Smooth muscle cell (in vitro differentiated cells): ENCODE data around the gene TEDC2. TPM values are rescaled to one million over a fixed set of nuclear protein-coding genes. Genes with fewer than 3 reads are reported as not detected.

Source experiments
- DNase-seq: peaks from one replicate; lab custom pipeline; 2025; ENCODE audit not compliant: unreplicated experiment; lab: John Stamatoyannopoulos, UW
- H2AFZ ChIP-seq: fragments of 200-600 bp; sonication (generic); 2 replicates; pipeline ENCODE4 v1.6.0; 2016; ENCODE audit warnings: antibody characterized with exemption, low read depth, mild to moderate bottlenecking
- H3F3A ChIP-seq: fragments of 200-600 bp; sonication (generic); 2 replicates; pipeline ENCODE4 v1.6.0; 2017; ENCODE audit warnings: antibody characterized with exemption, low read depth
- H3K27ac ChIP-seq: fragments of 200-600 bp; sonication (generic); 2 replicates; pipeline ENCODE4 v1.5.1; 2016; ENCODE audit warnings: low read depth, mild to moderate bottlenecking
- H3K27me3 ChIP-seq: fragments of 200-600 bp; sonication (generic); 2 replicates; pipeline ENCODE4 v1.6.1; 2016; ENCODE audit warnings: low read depth, mild to moderate bottlenecking
- H3K36me3 ChIP-seq: fragments of 200-600 bp; sonication (generic); 2 replicates; pipeline ENCODE4 v1.5.1; 2016; ENCODE audit warnings: low read depth
- H3K4me1 ChIP-seq: fragments of 200-600 bp; sonication (generic); 2 replicates; pipeline ENCODE4 v1.5.1; 2016; ENCODE audit warnings: low read depth
- H3K4me2 ChIP-seq: fragments of 200-600 bp; sonication (generic); 2 replicates; pipeline ENCODE4 v1.6.0; 2016; ENCODE audit warnings: mild to moderate bottlenecking
- H3K4me3 ChIP-seq: fragments of 200-600 bp; sonication (generic); 2 replicates; pipeline ENCODE4 v1.5.1; 2016; ENCODE audit warnings: mild to moderate bottlenecking
- H3K79me2 ChIP-seq: fragments of 200-600 bp; sonication (generic); 2 replicates; pipeline ENCODE4 v1.6.0; 2016; ENCODE audit warnings: low read depth, mild to moderate bottlenecking
- H3K9ac ChIP-seq: fragments of 200-600 bp; sonication (generic); 2 replicates; pipeline ENCODE4 v1.6.0; 2016; ENCODE audit warnings: low read depth
- H3K9me3 ChIP-seq: fragments of 200-600 bp; sonication (generic); replicated peaks from 2 replicates; pipeline ENCODE4 v1.5.1; 2016; ENCODE audit warnings: low read depth
- H4K20me1 ChIP-seq: fragments of 200-600 bp; sonication (generic); 2 replicates; pipeline ENCODE4 v1.6.0; 2016; ENCODE audit warnings: low read depth
- WGBS: methylation state at CpG from one replicate; pipeline ENCODE4 v1.1.7; 2016; ENCODE audit warnings: low lambda C conversion rate; 5-methylcytosine and 5-hydroxymethylcytosine counted together
- polyA plus RNA-seq: library from polyadenylated mRNA; unstranded; fragments of >200 nt; fragmentation: Nextera tagmentation; extraction: Ambion mirVana; gene quantifications from 2 replicates; pipeline ENCODE4 v1.2.1, GENCODE V29; 2016
- total RNA-seq: library from RNA; depleted of rRNA; stranded (reverse); fragments of >200 nt; gene quantifications from 2 replicates; pipeline ENCODE4 v1.2.3, GENCODE V29; 2014
- TF ChIP-seq, protein P1 (sequence below): fragments of 200-600 bp; sonication (generic); IDR thresholded peaks from 2 replicates; pipeline ENCODE4 v1.5.1; 2017; ENCODE audit warnings: borderline replicate concordance, mild to moderate bottlenecking, antibody characterized with exemption; ENCODE audit not compliant: insufficient read depth, poor library complexity, severe bottlenecking

The TEDC2 gene
- total and polyA plus RNA-seq, 2 experiments from 2014 or later = 8.0 to 13.3 TPM

DNA sequence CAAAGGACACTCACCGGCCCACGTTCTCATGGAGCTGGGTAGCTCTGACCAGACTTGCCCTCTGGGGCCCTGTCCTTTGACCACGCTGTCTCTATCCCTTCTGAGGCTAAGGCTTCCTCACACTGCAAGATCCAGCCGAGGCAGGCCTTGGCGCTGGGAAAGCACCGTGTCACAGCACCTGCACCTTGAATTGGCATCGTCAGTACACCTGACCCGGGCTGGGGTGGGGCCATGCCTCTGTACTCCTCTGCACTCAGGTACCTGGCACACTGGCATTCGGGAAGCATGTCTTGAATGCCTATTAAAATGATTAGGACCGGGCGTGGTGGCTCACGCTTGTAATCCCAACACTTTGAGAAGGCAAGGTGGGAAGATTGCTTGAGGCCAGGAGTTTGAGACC lies 21.0 kb downstream of the TEDC2 start:
- no peak for DNase-seq
- Histone ChIP-seq H3K4me1 (no peaks in the 10 kb centered on the region), H3F3A (no peaks in the 10 kb centered on the region), H3K79me2 (peaks cover 8% of the 10 kb centered on the region), H4K20me1 (peaks cover 77% of the 10 kb centered on the region), H3K27me3 (no peaks in the 10 kb centered on the region), H3K4me3 (no peak overlapping the region), H3K4me2 (no peak overlapping the region), H3K9ac (no peak overlapping the region), H3K36me3 (no peaks in the 10 kb centered on the region), H3K9me3 (no peaks in the 10 kb centered on the region), H3K27ac (no peak overlapping the region), H2AFZ (no peak overlapping the region)
- 94% methylated on average over 12 of the region's 12 CpGs for WGBS
- TF ChIP-seq, protein P1, sequence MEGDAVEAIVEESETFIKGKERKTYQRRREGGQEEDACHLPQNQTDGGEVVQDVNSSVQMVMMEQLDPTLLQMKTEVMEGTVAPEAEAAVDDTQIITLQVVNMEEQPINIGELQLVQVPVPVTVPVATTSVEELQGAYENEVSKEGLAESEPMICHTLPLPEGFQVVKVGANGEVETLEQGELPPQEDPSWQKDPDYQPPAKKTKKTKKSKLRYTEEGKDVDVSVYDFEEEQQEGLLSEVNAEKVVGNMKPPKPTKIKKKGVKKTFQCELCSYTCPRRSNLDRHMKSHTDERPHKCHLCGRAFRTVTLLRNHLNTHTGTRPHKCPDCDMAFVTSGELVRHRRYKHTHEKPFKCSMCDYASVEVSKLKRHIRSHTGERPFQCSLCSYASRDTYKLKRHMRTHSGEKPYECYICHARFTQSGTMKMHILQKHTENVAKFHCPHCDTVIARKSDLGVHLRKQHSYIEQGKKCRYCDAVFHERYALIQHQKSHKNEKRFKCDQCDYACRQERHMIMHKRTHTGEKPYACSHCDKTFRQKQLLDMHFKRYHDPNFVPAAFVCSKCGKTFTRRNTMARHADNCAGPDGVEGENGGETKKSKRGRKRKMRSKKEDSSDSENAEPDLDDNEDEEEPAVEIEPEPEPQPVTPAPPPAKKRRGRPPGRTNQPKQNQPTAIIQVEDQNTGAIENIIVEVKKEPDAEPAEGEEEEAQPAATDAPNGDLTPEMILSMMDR = no peak

DNA sequence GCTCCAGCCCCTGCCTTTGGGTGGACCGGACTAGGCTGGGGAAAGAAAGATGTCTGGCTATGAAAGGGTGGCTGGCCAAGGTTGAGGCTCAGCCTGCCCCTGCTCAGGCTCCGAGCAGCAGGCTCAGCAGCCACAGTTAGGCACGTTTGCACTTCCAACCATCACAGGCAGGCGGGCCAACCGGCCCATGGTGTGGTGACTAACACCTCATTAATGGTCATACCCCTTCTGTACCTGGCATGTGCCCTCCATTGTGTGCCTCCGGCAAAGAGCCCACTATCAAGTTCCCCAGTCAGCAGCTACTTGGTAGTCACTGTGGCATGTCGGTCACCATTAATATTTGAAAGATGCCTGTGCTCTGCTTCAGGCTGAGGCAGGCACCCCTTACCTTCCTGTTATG lies 21.8 kb downstream of the TEDC2 start:
- H3K27me3 ChIP-seq = no peaks in the 10 kb centered on the region
- no peak overlapping the region for H3K27ac ChIP-seq
- H3K79me2 ChIP-seq = peaks cover 8% of the 10 kb centered on the region
- H3K9ac ChIP-seq = no peak overlapping the region
- no peak overlapping the region for H3K4me2 ChIP-seq
- H3K4me3 ChIP-seq = no peak overlapping the region
- H2AFZ ChIP-seq = no peak overlapping the region
- TF ChIP-seq, protein P1 = no peak
- WGBS = 89% methylated on average over 7 of the region's 7 CpGs
- DNase-seq = no peak
- H3K4me1 ChIP-seq = no peaks in the 10 kb centered on the region
- no peaks in the 10 kb centered on the region for H3K9me3 ChIP-seq
- H4K20me1 ChIP-seq = peaks cover 78% of the 10 kb centered on the region
- no peaks in the 10 kb centered on the region for H3K36me3 ChIP-seq
- H3F3A ChIP-seq = no peaks in the 10 kb centered on the region

DNA sequence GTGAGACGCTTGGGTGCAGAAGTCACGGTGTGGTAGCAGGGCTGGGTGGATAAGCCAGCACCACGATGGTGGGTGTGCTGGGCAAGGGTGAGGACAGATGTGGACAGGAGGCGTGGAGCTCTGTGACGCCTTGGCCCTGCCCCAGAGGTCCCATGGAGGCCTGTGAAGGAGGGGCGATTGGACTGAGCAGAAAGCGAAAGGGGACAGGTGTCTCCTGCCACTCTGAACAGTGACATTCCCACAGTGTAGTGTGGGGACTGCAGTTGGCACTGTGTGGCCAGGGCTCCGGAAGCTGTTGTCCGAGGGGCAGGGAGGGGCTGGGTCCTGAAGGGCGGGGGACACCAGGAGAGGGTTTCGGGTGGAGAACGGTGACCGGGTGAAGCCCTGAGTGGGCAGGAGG lies 22.3 kb downstream of the TEDC2 start:
- TF ChIP-seq, protein P1 = no peak
- no peaks in the 10 kb centered on the region for H3K9me3 ChIP-seq
- peaks cover 83% of the 10 kb centered on the region for H4K20me1 ChIP-seq
- no peak overlapping the region for H3K4me2 ChIP-seq
- no peak for DNase-seq
- no peak overlapping the region for H3K4me3 ChIP-seq
- WGBS = 95% methylated on average over 13 of the region's 13 CpGs
- no peaks in the 10 kb centered on the region for H3F3A ChIP-seq
- H3K27ac ChIP-seq = no peak overlapping the region
- H3K9ac ChIP-seq = no peak overlapping the region
- H3K27me3 ChIP-seq = no peaks in the 10 kb centered on the region
- H3K4me1 ChIP-seq = no peaks in the 10 kb centered on the region
- peaks cover 7% of the 10 kb centered on the region for H3K79me2 ChIP-seq
- no peaks in the 10 kb centered on the region for H3K36me3 ChIP-seq
- H2AFZ ChIP-seq = no peak overlapping the region

DNA sequence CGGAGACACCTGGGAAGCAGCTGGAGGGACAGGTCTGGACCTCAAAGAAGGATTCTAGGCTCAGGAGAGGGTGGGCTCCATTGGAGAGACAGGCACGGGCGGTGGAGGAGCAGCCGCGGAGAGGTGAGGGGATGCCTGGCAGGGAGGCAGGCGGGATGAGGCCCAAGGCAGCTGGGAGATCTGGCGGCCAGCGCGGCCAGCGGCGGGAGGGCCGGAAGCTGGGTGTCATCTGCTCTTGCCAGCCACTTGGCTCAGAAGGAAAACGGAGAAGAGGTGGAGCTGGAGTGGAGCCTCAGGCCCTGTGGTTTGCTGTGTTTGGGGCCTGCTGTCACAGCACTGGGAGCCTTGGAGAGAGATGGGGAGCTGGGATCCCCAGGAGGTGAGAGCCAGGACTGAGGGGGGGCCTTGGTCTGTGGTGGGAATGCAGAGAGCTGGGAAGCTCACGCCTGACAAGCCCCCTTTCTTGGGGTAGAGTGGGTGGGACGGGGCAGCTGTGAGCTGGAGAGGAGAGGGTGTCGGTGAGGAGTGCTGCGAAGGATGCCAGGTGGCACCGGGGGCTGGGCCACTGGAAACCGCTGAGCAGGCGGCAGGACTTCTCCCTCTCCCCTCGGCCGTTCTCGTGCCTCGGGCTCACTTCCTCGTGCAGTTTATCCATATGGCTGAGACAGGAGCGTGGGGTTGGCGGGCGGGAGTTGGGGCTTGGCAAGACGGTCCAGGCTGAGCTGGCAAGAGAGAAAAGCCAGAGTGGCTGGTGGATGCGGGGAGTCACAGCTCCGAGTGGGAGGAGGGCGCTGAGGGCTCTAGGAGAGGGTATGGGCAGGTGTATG lies 23.0 kb downstream of the TEDC2 start:
- no peak overlapping the region for H3K9ac ChIP-seq
- H3K27ac ChIP-seq = no peak overlapping the region
- H3K9me3 ChIP-seq = no peaks in the 10 kb centered on the region
- H4K20me1 ChIP-seq = peaks cover 83% of the 10 kb centered on the region
- no peaks in the 10 kb centered on the region for H3K4me1 ChIP-seq
- TF ChIP-seq, protein P1 = no peak
- no peak for DNase-seq
- no peak overlapping the region for H3K4me3 ChIP-seq
- no peaks in the 10 kb centered on the region for H3F3A ChIP-seq
- H3K36me3 ChIP-seq = no peaks in the 10 kb centered on the region
- no peak overlapping the region for H3K4me2 ChIP-seq
- peaks cover 3% of the 10 kb centered on the region for H3K79me2 ChIP-seq
- no peaks in the 10 kb centered on the region for H3K27me3 ChIP-seq
- 93% methylated on average over 27 of the region's 32 CpGs for WGBS
- no peak overlapping the region for H2AFZ ChIP-seq
